ENCODE measurements around the gene HYDIN. TPM values are rescaled to one million over a fixed set of nuclear protein-coding genes. Genes with fewer than 3 reads are reported as not detected.
A peak's percentile ranks its signal among the peaks of the same experiment; 100 is the strongest.

The HYDIN gene
- total and polyA plus RNA-seq, 9 of the 15 experiments (the other 6 are each of a cell fraction or from before 2014, with no cell fraction given), result 0.08 to 0.43 (median 0.14) TPM; not detected in 1

GRCh38 chr16:70800781-70801480, 429.6 kb downstream of the HYDIN start, which contains the start of gene VAC14 (continued):
- peak; percentile 98 for TF ChIP-seq SAP30 (IDR thresholded peaks at IDR 0.05; ENCODE audit: borderline replicate concordance, insufficient read depth, low read depth, low read length, poor library complexity, severe bottlenecking)
- TF ChIP-seq ELK3 (CRISPR knock-in tag; IDR thresholded peaks at IDR 0.05), result no peak
- no peak for TF ChIP-seq CBX5 (IDR thresholded peaks at IDR 0.05; ENCODE audit: borderline replicate concordance, low read depth)
- peak; percentile 75 for TF ChIP-seq CHD2 (IDR thresholded peaks at IDR 0.05; ENCODE audit: low read depth, low read length)
- TF ChIP-seq BCOR (IDR thresholded peaks at IDR 0.05), result no peak
- no peak for TF ChIP-seq FOXM1 (IDR thresholded peaks at IDR 0.05; ENCODE audit: low read depth)
- no peak for TF ChIP-seq FOXM1 (CRISPR knock-in tag; IDR thresholded peaks at IDR 0.05; ENCODE audit: low read depth)
- no peak for TF ChIP-seq YBX1 (IDR thresholded peaks at IDR 0.05)
- peak; percentile 51; the same call in 1 of the 2 replicates for TF ChIP-seq JUND (IDR thresholded peaks at IDR 0.05; ENCODE audit: borderline replicate concordance, low read depth, low read length)
- TF ChIP-seq JUND (tag; IDR thresholded peaks at IDR 0.05; ENCODE audit: borderline replicate concordance, low read depth, low read length), result no peak; the same call in 2 of the 3 replicates
- TF ChIP-seq MAFG (tag; conservative IDR thresholded peaks at IDR 0.05), result no peak
- no peak for TF ChIP-seq CREB3 (tag; conservative IDR thresholded peaks at IDR 0.05; ENCODE audit: low read depth)
- no peak for TF ChIP-seq ZNF695 (CRISPR knock-in tag; IDR thresholded peaks at IDR 0.05)
- TF ChIP-seq HNRNPLL (IDR thresholded peaks at IDR 0.05; ENCODE audit: low read depth, low read length, poor library complexity, severe bottlenecking), result peak; percentile 41
- no peak for TF ChIP-seq SMAD3 (CRISPR knock-in tag; conservative IDR thresholded peaks at IDR 0.05)
- TF ChIP-seq PRMT5 (CRISPR knock-in tag; IDR thresholded peaks at IDR 0.05), result no peak
- TF ChIP-seq E2F5 (CRISPR knock-in tag; IDR thresholded peaks at IDR 0.05), result no peak
- TF ChIP-seq CEBPB (tag; IDR thresholded peaks at IDR 0.05), result no peak
- peak; percentile 99 for TF ChIP-seq TFE3 (CRISPR knock-in tag; IDR thresholded peaks at IDR 0.05)
- TF ChIP-seq TCFL5 (CRISPR knock-in tag; conservative IDR thresholded peaks at IDR 0.05), result no peak
- peak; percentile 56 for TF ChIP-seq ZFX (CRISPR knock-in tag; IDR thresholded peaks at IDR 0.05)
- TF ChIP-seq ZNF512 (tag; IDR thresholded peaks at IDR 0.05), result no peak
- no peak for TF ChIP-seq POLR2AphosphoS2 (IDR thresholded peaks at IDR 0.05; ENCODE audit: low read length)
- peak; percentile 22; the same call in 1 of the 2 replicates for TF ChIP-seq FOXP1 (CRISPR knock-in tag; IDR thresholded peaks at IDR 0.05)
